ENCODE data around the gene SLIT3.

- no peak for TF ChIP-seq POLR2AphosphoS5 (IDR thresholded peaks at IDR 0.05)
- TF ChIP-seq CTCF (IDR thresholded peaks at IDR 0.05) = no peak
- no peak for TF ChIP-seq POLR2A (IDR thresholded peaks at IDR 0.05)
Measured at GRCh38 chr5:168852329-168852728, 448.6 kb downstream of the SLIT3 start.

Measured in breast epithelium (tissue), 3 donors.